ENCODE results near the gene WNT11. TPM values are rescaled to one million over a fixed set of nuclear protein-coding genes. Genes with fewer than 3 reads are reported as not detected.
A peak's percentile ranks its signal among the peaks of the same experiment; 100 is the strongest.

WNT11 gene
- total and polyA plus RNA-seq, 2 of the 13 experiments (the other 11 are each of a cell fraction or from before 2014, with no cell fraction given) = 0.34 to 0.66 TPM

GRCh38 chr11:76228071-76228874 is 22.0 kb upstream of the WNT11 start:
- Histone ChIP-seq H3K27ac (ENCODE audit: extremely low read length, insufficient read depth, low read length) (no peak overlapping the region), H3K36me3 (replicated peaks in 1 of 2; ENCODE audit: control insufficient read depth in 1 of 2, insufficient read depth in 2 of 2, low read length in 2 of 2) (no peaks in the 10 kb centered on the region), H3K79me2 (ENCODE audit: insufficient read depth, low read length) (no peaks in the 10 kb centered on the region), H3K4me3 (replicated peaks in 1 of 3; ENCODE audit: insufficient read depth in 1 of 3, low read depth in 2 of 3, low read length in 3 of 3) (peak overlapping the region in 1 of 3 experiments; percentile 47; a peak in 2 of 6 replicates), H3K4me1 (ENCODE audit: insufficient read depth, low read length) (peaks cover 69% of the 10 kb centered on the region), H3K9me3 (ENCODE audit: low read length) (no peaks in the 10 kb centered on the region), H4K20me1 (ENCODE audit: insufficient read depth, low read length) (no peaks in the 10 kb centered on the region), H2AFZ (ENCODE audit: low read length) (no peak overlapping the region), H3K9ac (ENCODE audit: insufficient read depth, low read depth, low read length) (peak overlapping the region; percentile 41; the same call in 1 of the 2 replicates), H3K4me2 (ENCODE audit: low read depth, low read length) (peak overlapping the region; percentile 66), H3K27me3 (ENCODE audit: control insufficient read depth in 1 of 2, insufficient read depth in 2 of 2, low read length in 2 of 2) (peaks cover 6 to 26% of the 10 kb centered on the region in 2 experiments; a peak in 3 of 5 replicates)
- FAIRE-seq (no peak), DNase-seq (ENCODE audit: low spot score) (no peak), ATAC-seq (peak; percentile 36)
- in situ Hi-C loops (cut with HindIII; ENCODE audit: extremely low pct_ligation_motif_present, low pct_unique_long_range_greater_than_20kb) = no loop called here
- 0% methylated on average over 4 of the region's 15 CpGs for WGBS (ENCODE audit: low lambda C conversion rate)
- CTCF ChIA-PET (ENCODE audit: low intra/inter-chr PET ratio, low total read pairs) = no interaction called here
- BruUV-seq (replicated peaks) = TSS peak; percentile 98
- intact Hi-C loops (cut with micrococcal nuclease; ENCODE audit: unreplicated experiment) = no loop called here
- POLR2A ChIA-PET = interaction anchor here (0.8 kb wide), 1 partner anchor 101 kb away, joined by 4 read pairs; no protein-coding TSS in a partner anchor
- peak; percentile 70 for TF ChIP-seq ZBTB21 (CRISPR knock-in tag; IDR thresholded peaks at IDR 0.05)
- no peak for TF ChIP-seq LCORL (IDR thresholded peaks at IDR 0.05)
- TF ChIP-seq LCORL (CRISPR knock-in tag; IDR thresholded peaks at IDR 0.05) = peak; percentile 39; the same call in 1 of the 2 replicates
- TF ChIP-seq ARID4A (CRISPR knock-in tag; IDR thresholded peaks at IDR 0.05; ENCODE audit: borderline replicate concordance) = 0 out of 2 replicates have a peak, but pooled peaks have one; percentile 17
- TF ChIP-seq KDM5B (CRISPR knock-in tag; IDR thresholded peaks at IDR 0.05; ENCODE audit: borderline replicate concordance) = peak; percentile 46; the same call in 1 of the 2 replicates
- no peak for TF ChIP-seq ZBTB46 (CRISPR knock-in tag; IDR thresholded peaks at IDR 0.05; ENCODE audit: borderline replicate concordance)
- peak; percentile 76 for TF ChIP-seq ZNF687 (CRISPR knock-in tag; IDR thresholded peaks at IDR 0.05)
- no peak for TF ChIP-seq FOXO4 (CRISPR knock-in tag; conservative IDR thresholded peaks at IDR 0.05)
